Immature natural killer cell (primary cell): ENCODE data around the gene FURIN. TPM values are rescaled to one million over a fixed set of nuclear protein-coding genes. Genes with fewer than 3 reads are reported as not detected.
"Not testable (repeated sequence)": the region's sequence is repeated elsewhere in the genome, so short reads cannot be mapped to it uniquely, and the experiment has no call there.

Experiments used
- DNase-seq, 3 donors: peaks; one replicate each; pipeline ENCODE4 v3.0.0; 2022; ENCODE audit warnings: mixed read lengths in 1 of 3
- H3K27ac Mint-ChIP-seq, 6 donors: one replicate each; pipeline ENCODE4 v1.8.0; 2020; ENCODE audit warnings: mixed read lengths in 6 of 6, mild to moderate bottlenecking in 5 of 6, inconsistent platforms in 4 of 6, moderate library complexity in 3 of 6
- H3K27me3 Mint-ChIP-seq, 3 donors: one replicate each; pipeline ENCODE4 v1.8.0; 2020 to 2021; ENCODE audit warnings: low read depth in 3 of 3, mild to moderate bottlenecking in 3 of 3, mixed read lengths in 3 of 3, moderate library complexity in 3 of 3, inconsistent platforms in 1 of 3
- H3K36me3 Mint-ChIP-seq, 3 donors: one replicate each; pipeline ENCODE4 v1.8.0; 2020; ENCODE audit warnings: mixed read lengths in 3 of 3, inconsistent platforms in 2 of 3, mild to moderate bottlenecking in 2 of 3
- H3K4me1 Mint-ChIP-seq, 2 donors: one replicate each; pipeline ENCODE4 v1.8.0; 2020; ENCODE audit warnings: inconsistent platforms in 2 of 2, mild to moderate bottlenecking in 2 of 2, mixed read lengths in 2 of 2, moderate library complexity in 1 of 2
- H3K4me3 Mint-ChIP-seq, 5 donors: one replicate each; pipeline ENCODE4 v1.8.0; 2020; ENCODE audit warnings: mild to moderate bottlenecking in 5 of 5, mixed read lengths in 5 of 5, inconsistent platforms in 3 of 5, moderate library complexity in 3 of 5
- H3K9me3 Mint-ChIP-seq, 6 donors: one replicate each; pipeline ENCODE4 v1.8.0; 2020; ENCODE audit warnings: mild to moderate bottlenecking in 6 of 6, mixed read lengths in 6 of 6, inconsistent platforms in 4 of 6, moderate library complexity in 3 of 6
- polyA plus RNA-seq, 3 donors: library from polyadenylated mRNA; unstranded; fragments of 300-500 nt; fragmentation: Illumina TruSeq; gene quantifications; one replicate each; pipeline ENCODE4 v1.2.3, GENCODE V29; 2021

The FURIN gene
- polyA plus RNA-seq, 3 donors from 2014 or later = 18.2 to 22.8 (median 20.8) TPM

DNA sequence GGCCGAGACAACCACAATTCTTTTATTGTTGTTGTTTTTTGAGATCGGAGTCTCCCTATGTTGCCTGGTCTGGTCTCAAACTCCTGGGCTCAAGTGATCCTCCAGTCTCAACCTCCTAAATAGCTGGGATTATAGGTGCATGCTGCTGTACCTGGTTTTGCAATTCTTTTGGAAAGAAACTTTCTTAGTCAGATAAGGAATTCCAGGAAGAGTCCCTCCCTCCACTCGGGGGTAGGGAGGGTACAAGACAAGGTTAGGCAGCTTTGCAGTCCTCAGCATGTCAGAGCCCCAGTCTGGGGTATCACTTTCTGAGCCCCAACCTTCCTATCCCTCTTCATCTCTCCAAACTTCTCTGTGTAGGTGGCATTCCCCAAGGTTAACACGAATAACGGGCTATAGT, 33.8 kb upstream of the FURIN start:
- no peak overlapping the region for H3K4me3 Mint-ChIP-seq
- H3K27me3 Mint-ChIP-seq = peaks cover 5 to 8% (median 7%) of the 10 kb centered on the region in 3 donors
- H3K36me3 Mint-ChIP-seq = peaks cover 0 to 5% (median 0%) of the 10 kb centered on the region in 3 donors
- DNase-seq = no peak
- H3K9me3 Mint-ChIP-seq = no peaks in the 10 kb centered on the region
- peaks cover 40 to 48% of the 10 kb centered on the region in 2 donors for H3K4me1 Mint-ChIP-seq
- peak overlapping the region in 1 of 6 donors; percentile 66 for H3K27ac Mint-ChIP-seq

DNA sequence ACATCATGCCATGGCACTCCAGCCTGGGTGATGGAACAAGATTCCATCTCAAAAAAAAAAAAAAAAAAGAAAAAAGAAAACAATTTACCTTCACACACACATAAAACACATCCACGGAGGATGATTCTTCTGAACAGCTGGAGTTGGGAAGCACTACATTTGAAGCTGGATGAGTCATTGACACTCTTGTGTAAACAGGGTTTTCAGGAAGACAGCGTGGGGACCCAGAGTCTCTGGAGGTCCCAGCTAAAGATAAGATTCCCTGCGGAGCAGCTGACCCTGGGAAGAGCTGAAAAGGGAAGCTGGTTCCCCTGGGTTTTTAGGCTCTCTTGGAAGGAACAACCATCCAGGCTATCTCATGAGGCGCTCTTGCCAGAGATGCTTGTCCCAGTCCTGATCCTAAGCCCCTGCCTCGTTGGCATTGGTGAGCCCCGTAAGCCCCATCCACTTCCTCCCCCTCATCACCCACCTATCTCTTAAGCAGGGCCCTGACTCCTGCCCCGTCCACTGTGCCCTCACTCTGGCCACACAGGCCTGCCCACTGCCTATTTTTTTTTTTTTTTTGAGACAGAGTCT, 32.0 kb upstream of the FURIN start:
- DNase-seq = no peak
- Mint-ChIP-seq H3K27me3 (peaks cover 4 to 6% (median 5%) of the 10 kb centered on the region in 3 donors), H3K4me1 (peaks cover 26 to 33% of the 10 kb centered on the region in 2 donors), H3K36me3 (no peaks in the 10 kb centered on the region), H3K4me3 (peak overlapping the region in 1 of 5 donors; percentile 44), H3K27ac (peak overlapping the region in 5 of 6 donors; percentile 35 to 99 (median 97)), H3K9me3 (no peaks in the 10 kb centered on the region)

DNA sequence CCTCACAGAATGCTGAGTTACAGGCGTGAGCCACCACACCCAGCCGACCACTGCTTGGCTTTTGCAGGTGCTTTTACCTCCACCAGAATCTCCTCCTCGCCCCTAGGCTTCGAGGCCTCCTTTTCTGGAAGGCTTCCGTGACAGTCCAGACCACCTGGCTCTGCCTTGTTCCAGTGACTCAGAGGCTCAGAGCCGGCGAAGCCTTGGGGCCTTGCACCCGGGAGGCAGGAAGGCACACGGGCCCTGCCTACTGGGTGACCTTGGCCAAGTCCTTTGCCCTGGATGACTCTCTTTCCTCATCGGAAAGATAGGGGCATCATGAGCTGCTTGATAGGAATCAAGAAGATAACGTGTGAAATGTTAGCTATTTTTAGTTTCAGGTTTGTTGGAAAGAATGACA, 31.3 kb upstream of the FURIN start:
- Mint-ChIP-seq H3K4me3 (peak overlapping the region in 4 of 5 donors; percentile 59 to 78 (median 74)), H3K4me1 (peaks cover 26 to 33% of the 10 kb centered on the region in 2 donors), H3K27me3 (peaks cover 4 to 6% (median 5%) of the 10 kb centered on the region in 3 donors), H3K27ac (peak overlapping the region; percentile 76 to 99 (median 98)), H3K36me3 (no peaks in the 10 kb centered on the region), H3K9me3 (no peaks in the 10 kb centered on the region)
- DNase-seq = no peak

DNA sequence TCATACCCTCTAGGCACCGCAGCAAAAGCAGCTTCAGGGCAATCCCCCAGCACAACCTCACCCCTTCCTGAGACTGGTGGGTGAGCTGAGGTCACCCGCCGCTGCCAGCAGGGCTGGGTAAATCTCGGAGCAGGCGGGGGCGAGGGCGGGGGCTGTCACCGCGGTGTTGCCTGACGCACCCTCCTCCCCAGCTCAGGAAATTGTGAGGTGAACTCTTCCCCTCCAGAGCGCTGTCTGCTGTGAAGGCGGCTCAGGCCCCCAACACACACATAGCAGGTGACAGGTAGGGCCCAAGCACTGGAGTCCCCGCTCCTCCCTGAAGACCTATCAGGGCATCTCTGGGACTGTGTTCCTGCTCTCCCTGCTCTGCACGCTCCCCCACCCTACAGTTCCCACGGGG, 30.2 kb upstream of the FURIN start:
- H3K9me3 Mint-ChIP-seq = no peaks in the 10 kb centered on the region
- H3K4me1 Mint-ChIP-seq = peaks cover 26 to 33% of the 10 kb centered on the region in 2 donors
- peak overlapping the region; percentile 72 to 83 (median 78) for H3K4me3 Mint-ChIP-seq
- no peaks in the 10 kb centered on the region for H3K36me3 Mint-ChIP-seq
- DNase-seq = peak; percentile 90 to 94 (median 91)
- H3K27ac Mint-ChIP-seq = peak overlapping the region; percentile 87 to 99 (median 98)
- peaks cover 3 to 6% (median 4%) of the 10 kb centered on the region in 3 donors for H3K27me3 Mint-ChIP-seq

DNA sequence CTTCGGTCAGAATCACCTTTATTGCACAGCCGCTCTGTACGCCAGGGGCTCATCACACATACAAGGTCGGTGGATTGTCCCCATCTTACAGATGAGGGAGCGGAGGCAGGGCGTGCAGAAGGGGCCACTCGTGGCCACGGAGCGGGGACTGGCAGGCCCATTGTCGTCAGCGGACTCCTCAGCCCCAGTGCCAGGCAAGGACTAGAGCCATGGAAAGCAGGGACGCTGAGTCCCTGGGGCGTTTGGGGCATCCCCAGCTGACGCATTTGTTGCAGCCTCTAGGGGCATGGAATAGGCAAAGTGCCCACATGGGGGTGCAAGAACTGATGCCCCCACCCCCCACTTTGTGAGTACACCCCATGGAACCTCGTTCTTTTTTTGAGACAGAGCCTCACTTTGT, 29.8 kb upstream of the FURIN start:
- H3K36me3 Mint-ChIP-seq = no peaks in the 10 kb centered on the region
- no peaks in the 10 kb centered on the region for H3K9me3 Mint-ChIP-seq
- DNase-seq = no peak
- H3K27me3 Mint-ChIP-seq = peaks cover 3 to 6% (median 4%) of the 10 kb centered on the region in 3 donors
- peak overlapping the region; percentile 72 to 83 (median 78) for H3K4me3 Mint-ChIP-seq
- H3K27ac Mint-ChIP-seq = peak overlapping the region; percentile 87 to 99 (median 98)
- H3K4me1 Mint-ChIP-seq = peaks cover 26 to 33% of the 10 kb centered on the region in 2 donors

DNA sequence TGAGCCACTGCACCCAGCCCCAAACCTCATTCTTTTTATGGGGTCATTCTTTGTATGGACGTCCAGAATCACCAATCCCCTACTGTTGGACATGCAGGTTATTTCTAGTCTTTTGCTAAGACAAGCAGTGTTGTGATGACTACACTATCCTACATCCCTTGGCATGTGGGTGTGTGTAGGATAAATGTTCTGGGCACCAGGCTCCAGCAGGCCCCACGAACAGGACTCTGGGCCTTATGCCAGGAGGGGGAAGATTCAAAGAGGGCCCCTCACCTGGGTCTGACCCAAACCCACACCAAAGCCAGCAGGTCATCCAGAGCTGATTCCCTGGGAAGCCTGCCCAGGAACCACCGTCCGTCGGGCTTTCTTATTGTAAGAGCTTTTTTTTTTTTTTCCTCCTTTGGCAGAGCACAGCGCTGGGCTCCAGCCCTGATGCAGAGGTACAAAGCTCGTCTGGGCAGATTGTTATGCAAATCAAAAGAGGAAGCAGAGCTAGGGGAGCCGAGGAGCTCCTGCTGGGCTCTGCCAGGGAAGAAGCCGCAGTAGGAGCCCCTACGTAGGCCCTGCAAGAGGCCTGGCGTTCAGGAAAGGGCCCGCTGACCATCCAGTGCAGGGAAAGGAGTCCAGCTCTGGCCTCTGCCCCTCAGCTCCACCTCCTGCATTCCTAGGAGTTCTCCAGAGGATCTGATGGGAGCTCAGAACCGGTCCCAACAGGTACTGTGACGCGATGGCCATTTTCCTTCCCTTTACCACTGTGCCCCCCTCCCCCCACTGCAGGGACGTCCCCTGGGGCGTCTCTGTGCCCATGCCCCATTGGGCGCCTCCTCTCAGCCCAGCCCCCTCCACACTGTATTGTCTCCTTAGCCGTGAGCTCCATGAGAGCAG, 29.0 kb upstream of the FURIN start:
- no peak for DNase-seq
- no peaks in the 10 kb centered on the region for H3K36me3 Mint-ChIP-seq
- H3K9me3 Mint-ChIP-seq = no peaks in the 10 kb centered on the region
- H3K27me3 Mint-ChIP-seq = peaks cover 3 to 8% (median 4%) of the 10 kb centered on the region in 3 donors
- peak overlapping the region in 5 of 6 donors; percentile 62 to 99 (median 97) for H3K27ac Mint-ChIP-seq
- peak overlapping the region in 2 of 5 donors; percentile 33 to 43 for H3K4me3 Mint-ChIP-seq
- H3K4me1 Mint-ChIP-seq = peaks cover 26 to 33% of the 10 kb centered on the region in 2 donors

DNA sequence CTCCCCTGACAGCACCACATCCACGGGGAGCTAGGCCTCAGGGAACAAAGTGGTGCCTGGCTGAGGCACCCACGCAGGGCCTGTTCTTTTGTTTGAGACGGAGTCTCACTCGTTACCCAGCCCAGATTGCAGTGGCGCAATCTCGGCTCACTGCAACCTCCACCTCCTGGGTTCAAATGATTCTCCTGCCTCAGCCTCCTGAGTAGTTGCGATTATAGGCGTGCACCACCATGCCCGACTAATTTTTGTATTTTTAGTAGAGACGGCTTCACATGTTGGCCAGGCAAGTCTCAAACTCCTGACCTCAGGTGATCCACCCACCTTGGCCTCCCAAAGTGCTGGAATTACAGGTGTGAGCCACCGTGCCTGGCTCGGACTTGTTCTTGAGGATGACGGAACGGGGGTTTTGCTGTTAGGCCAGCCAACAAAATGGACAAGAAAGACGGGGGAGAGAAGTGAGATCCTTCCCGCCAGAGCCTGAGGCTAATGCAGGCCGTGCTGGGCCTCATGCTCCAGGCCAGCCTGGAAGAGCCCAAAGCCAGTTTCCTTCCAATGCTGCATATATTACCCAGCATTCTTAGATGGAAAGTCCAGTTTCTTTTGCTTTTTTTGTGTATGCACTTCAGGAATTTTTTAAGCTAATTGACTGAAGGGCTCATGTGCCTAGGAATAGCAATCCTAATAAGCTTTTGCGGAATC, 28.1 kb upstream of the FURIN start:
- H3K27me3 Mint-ChIP-seq = peaks cover 3 to 8% (median 4%) of the 10 kb centered on the region in 3 donors
- no peak for DNase-seq
- H3K27ac Mint-ChIP-seq = peak overlapping the region in 4 of 6 donors; percentile 14 to 68 (median 50)
- H3K9me3 Mint-ChIP-seq = no peaks in the 10 kb centered on the region
- peaks cover 26 to 33% of the 10 kb centered on the region in 2 donors for H3K4me1 Mint-ChIP-seq
- no peak overlapping the region for H3K4me3 Mint-ChIP-seq
- H3K36me3 Mint-ChIP-seq = no peaks in the 10 kb centered on the region

DNA sequence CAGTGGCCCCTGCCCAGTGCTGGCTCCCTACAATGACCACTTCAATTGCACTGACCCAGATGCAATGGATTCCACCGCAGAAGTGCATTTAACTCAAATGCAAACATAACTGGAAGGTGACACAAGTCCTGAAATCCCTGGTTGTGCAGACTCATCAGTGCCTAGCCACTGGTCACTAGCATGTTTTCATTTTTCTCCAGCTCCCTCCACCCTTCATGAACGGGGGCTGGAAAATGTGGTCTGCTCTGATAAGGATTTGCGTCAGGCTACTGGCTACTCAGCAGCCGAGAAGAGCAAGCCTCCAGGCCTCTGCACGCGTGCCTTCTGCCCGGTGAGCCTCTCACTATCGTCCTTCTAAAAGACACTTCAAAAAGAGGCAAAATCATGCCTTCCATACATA, 27.4 kb upstream of the FURIN start:
- H3K4me1 Mint-ChIP-seq = peaks cover 26 to 33% of the 10 kb centered on the region in 2 donors
- H3K9me3 Mint-ChIP-seq = no peaks in the 10 kb centered on the region
- DNase-seq = no peak
- H3K27ac Mint-ChIP-seq = peak overlapping the region in 2 of 6 donors; percentile 30 to 61
- H3K4me3 Mint-ChIP-seq = no peak overlapping the region
- H3K27me3 Mint-ChIP-seq = peaks cover 3 to 8% (median 4%) of the 10 kb centered on the region in 3 donors
- no peaks in the 10 kb centered on the region for H3K36me3 Mint-ChIP-seq

DNA sequence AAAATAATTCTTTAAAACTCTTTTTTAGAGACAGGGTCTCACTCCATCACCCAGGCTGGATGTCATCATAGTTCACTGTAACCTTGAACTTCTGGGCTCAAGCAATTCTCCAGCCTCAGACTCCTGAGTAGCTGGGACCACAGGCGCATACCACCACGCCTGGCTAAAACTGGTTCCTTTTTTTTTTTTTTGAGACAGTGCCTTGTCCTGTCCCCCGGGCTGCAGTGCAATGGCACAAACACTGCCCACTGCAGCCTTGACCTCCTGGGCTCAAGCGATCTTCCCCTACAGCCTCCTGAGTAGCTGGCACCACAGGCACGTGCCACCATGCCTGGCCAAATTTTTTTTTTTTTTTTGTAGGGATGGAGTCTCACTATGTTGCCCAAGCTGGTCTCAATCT, 23.7 kb upstream of the FURIN start:
- Mint-ChIP-seq H3K36me3 (no peaks in the 10 kb centered on the region), H3K4me1 (no peaks in the 10 kb centered on the region), H3K4me3 (no peak overlapping the region), H3K27me3 (peaks cover 0 to 3% (median 0%) of the 10 kb centered on the region in 3 donors), H3K9me3 (no peaks in the 10 kb centered on the region), H3K27ac (no peak overlapping the region)
- DNase-seq = no peak

DNA sequence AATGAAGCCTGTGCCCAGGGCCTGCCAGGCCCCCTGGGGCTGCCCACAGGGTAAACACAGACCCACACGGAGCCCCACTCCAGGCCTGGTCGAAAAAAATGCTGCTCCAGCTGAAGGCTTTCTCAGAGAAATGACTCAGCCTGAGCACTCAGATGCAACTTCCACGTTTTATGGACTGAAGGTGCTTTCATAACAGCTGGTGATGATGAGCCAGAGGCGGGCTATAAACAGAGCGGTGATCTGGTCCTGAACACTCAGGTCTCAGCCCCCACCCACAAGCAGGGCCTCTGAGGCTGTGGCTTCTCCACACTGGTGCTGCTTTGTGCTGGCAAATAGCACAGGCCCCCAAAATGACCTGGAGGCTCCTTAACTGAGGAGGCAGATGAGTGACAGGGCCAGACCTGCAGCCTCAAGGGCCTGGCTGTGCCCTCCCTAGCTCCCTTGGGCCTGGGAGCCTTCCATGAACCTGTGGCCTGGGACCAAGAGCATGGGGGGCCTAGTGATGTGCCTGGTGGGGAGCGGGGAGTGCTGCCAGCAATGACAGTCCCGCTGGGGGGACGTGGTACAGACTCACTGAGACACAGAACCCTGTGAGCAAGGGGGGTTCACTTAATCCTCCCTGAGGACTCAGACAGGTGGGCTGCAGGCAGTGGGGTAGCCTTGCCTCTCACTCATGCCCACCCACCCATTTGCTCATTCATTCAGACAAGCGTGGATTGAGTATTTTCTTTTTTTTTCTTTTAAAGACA, 23.0 kb upstream of the FURIN start:
- Mint-ChIP-seq H3K4me1 (no peaks in the 10 kb centered on the region), H3K4me3 (no peak overlapping the region), H3K27me3 (peaks cover 0 to 5% (median 0%) of the 10 kb centered on the region in 3 donors), H3K27ac (no peak overlapping the region), H3K36me3 (no peaks in the 10 kb centered on the region), H3K9me3 (no peaks in the 10 kb centered on the region)
- no peak for DNase-seq

DNA sequence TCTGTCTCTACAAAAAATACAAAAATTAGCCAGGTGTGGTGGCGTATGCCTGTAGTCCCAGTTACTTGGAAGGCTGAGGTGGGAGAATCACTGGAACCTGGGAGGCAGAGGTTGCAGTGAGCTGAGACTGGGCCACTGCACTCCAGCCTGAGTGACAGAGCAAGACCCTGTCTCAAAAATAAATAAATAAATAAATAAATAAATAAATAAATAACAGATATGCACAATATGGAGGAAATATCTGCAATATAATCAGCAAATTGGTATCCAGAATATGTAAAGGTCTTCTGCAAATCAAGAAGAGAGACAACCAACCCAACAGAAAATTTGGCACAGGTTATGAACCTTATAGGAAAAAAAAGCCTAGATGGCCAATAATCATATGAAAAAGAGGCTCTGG, 19.0 kb upstream of the FURIN start:
- Mint-ChIP-seq H3K4me1 (peaks cover 33 to 34% of the 10 kb centered on the region in 2 donors), H3K27me3 (peaks cover 6 to 18% (median 9%) of the 10 kb centered on the region in 3 donors)
- DNase-seq, H3K27ac Mint-ChIP-seq, H3K9me3 Mint-ChIP-seq, H3K36me3 Mint-ChIP-seq, H3K4me3 Mint-ChIP-seq: not testable (repeated sequence)

DNA sequence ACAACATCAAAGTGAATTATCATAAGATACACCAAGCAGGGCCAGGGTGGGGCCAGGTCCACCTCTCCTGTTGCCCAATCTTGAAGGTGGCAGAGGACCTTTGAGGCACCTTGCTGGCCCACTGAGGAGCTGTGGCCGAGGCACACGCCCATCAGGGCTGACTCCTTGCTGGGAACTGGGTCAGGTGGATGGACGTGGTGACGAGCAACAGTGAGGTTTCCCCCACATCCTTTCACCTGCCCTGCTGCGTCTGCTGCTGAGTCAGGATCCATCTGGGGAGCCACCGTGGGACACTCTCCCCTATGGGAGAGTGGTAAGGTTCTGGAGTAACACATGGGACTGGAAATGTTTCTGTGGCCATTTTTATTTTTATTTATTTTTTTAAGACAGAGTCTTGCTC, 17.3 kb upstream of the FURIN start:
- DNase-seq = peak in 2 of 3 donors; percentile 41 to 47
- Mint-ChIP-seq H3K9me3 (no peaks in the 10 kb centered on the region), H3K4me1 (peaks cover 46 to 50% of the 10 kb centered on the region in 2 donors), H3K36me3 (no peaks in the 10 kb centered on the region), H3K27ac (peak overlapping the region; percentile 25 to 98 (median 80)), H3K27me3 (peaks cover 9 to 21% (median 11%) of the 10 kb centered on the region in 3 donors), H3K4me3 (peak overlapping the region; percentile 26 to 91 (median 52))

DNA sequence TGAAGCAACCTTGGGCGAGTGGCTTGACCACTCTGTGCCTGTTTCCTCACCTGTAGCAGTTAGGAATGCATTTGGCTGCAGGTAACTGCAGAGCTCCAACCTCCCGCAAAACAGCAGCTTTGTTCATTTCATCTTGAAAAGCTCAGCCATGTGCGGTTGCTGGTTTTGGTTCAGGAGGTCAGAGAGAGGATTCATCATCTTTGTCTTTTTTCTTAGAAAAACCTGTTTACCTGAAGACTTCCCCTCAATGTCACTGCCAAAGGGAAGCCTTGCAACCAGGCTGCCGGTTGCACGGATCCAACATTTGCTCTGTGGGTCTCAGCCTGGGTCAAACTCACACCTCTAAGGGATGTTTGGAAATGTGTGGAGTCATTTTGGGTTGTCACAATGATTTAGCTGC, 16.4 kb upstream of the FURIN start:
- DNase-seq = no peak
- Mint-ChIP-seq H3K4me3 (peak overlapping the region; percentile 52 to 91 (median 80)), H3K27me3 (peaks cover 12 to 26% (median 19%) of the 10 kb centered on the region in 3 donors), H3K27ac (peak overlapping the region; percentile 91 to 98 (median 94)), H3K4me1 (peaks cover 54 to 59% of the 10 kb centered on the region in 2 donors), H3K36me3 (no peaks in the 10 kb centered on the region), H3K9me3 (no peaks in the 10 kb centered on the region)
